Transverse colon (tissue), 4 donors: ENCODE measurements around the gene GADD45B.

ENCODE experiments used
- CTCF ChIP-seq, 5 experiments: fragments of 200-600 bp in 3 of 5; fragments of 450-650 bp in 2 of 5; sonication (generic) in 3 of 5; IDR thresholded peaks; 1 replicate in 2 of 5; 2 replicates in 3 of 5; pipeline ENCODE4 v1.5.1; 2016 to 2017; ENCODE audit warnings: antibody characterized with exemption in 5 of 5, inconsistent platforms in 3 of 5, mild to moderate bottlenecking in 2 of 5, moderate library complexity in 1 of 5
- EP300 ChIP-seq: sonication (generic); formaldehyde crosslinking; IDR thresholded peaks from one replicate; pipeline ENCODE4 v1.6.1; 2017; ENCODE audit warnings: antibody characterized with exemption, low read depth
- POLR2A ChIP-seq: fragments of 450-650 bp; IDR thresholded peaks from one replicate; pipeline ENCODE4 v1.6.1; 2016; ENCODE audit warnings: antibody characterized with exemption, mild to moderate bottlenecking, moderate library complexity
- POLR2AphosphoS5 ChIP-seq, 3 donors: sonication (generic); formaldehyde crosslinking; IDR thresholded peaks; one replicate each; pipeline ENCODE4 v1.6.1; 2016; ENCODE audit warnings: antibody characterized with exemption in 3 of 3

- TF ChIP-seq EP300 (no peak), CTCF (IDR thresholded peaks at IDR 0.05) (no peak), POLR2AphosphoS5 (IDR thresholded peaks at IDR 0.05) (no peak), POLR2A (no peak)
Measured at GRCh38 chr19:2432131-2432848, 43.6 kb upstream of the GADD45B start.
